ENCODE results near the gene GRHL3.

DNA sequence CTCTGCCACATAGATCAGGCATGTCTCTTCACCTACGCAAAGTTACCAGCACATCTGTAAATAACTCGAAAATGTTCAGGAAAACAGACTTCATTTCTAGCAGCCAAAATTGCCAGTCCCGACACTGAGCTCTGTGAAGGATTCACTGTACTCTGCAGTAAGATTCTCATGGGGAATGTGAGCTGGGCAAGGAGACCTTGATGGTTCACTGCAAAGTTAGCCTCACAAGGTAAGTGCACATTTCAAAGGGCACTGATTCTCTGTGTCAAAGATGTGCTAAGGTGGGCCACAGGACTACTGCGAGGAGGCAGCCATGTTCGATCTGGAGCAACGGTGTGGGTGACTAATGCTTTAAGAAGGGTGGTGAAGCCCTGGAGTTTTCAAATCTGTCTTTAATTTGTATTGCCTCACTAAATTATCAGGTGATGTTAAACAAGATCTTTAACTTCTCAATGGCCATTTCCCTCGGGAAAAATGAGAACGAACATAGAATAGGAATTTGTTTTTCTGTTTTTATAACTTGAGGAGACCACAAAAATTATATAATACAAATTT, 69.3 kb downstream of the GRHL3 start:
- TF ChIP-seq, protein P1, sequence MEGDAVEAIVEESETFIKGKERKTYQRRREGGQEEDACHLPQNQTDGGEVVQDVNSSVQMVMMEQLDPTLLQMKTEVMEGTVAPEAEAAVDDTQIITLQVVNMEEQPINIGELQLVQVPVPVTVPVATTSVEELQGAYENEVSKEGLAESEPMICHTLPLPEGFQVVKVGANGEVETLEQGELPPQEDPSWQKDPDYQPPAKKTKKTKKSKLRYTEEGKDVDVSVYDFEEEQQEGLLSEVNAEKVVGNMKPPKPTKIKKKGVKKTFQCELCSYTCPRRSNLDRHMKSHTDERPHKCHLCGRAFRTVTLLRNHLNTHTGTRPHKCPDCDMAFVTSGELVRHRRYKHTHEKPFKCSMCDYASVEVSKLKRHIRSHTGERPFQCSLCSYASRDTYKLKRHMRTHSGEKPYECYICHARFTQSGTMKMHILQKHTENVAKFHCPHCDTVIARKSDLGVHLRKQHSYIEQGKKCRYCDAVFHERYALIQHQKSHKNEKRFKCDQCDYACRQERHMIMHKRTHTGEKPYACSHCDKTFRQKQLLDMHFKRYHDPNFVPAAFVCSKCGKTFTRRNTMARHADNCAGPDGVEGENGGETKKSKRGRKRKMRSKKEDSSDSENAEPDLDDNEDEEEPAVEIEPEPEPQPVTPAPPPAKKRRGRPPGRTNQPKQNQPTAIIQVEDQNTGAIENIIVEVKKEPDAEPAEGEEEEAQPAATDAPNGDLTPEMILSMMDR (IDR thresholded peaks at IDR 0.05), result no peak
- TF ChIP-seq ZFX (IDR thresholded peaks at IDR 0.05; ENCODE audit: borderline replicate concordance), result no peak

All from 22Rv1 (cell line).